SIG-M5 treated with dmso at 0.1 percent for 504 hours (cell line): ENCODE measurements around the gene DAZL.

Experiments
- DNase-seq: peaks from one replicate; lab custom pipeline; 2025; ENCODE audit not compliant: unreplicated experiment; lab: John Stamatoyannopoulos, UW

Gene DAZL

GRCh38 chr3:16546186-16547010, 58.8 kb downstream of the DAZL start:
- no peak for DNase-seq

GRCh38 chr3:16545413-16546185, 59.6 kb downstream of the DAZL start:
- DNase-seq, result no peak

DNA sequence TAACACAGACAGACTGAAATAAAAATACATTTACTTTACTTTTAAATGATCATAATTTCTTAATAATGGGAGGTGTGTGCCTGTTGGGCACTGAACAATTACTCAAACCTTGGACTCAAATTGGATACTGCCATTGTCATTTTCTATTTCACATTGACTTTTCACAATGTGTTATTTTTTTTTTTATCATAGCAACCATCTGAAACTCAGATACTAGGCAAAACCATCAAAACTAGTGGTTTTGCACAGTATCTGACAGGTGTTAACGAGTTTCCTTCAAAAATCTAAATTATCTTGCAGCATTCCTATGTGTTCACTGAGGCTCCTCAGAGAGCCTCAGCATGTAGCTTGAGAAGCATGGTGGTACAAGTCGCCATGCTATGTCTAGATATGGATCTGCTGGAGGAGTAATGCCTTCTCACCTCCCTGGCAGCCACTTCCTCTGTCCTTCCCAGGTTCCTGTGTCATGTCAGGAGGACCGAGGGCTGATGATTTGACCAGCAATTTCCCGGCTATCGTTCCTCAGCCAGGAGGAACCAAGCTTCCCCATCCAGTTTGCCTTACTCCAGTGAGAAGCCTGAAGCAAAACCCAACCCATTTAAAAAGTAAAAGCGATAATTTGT, 61.9 kb downstream of the DAZL start:
- no peak for DNase-seq

DNA sequence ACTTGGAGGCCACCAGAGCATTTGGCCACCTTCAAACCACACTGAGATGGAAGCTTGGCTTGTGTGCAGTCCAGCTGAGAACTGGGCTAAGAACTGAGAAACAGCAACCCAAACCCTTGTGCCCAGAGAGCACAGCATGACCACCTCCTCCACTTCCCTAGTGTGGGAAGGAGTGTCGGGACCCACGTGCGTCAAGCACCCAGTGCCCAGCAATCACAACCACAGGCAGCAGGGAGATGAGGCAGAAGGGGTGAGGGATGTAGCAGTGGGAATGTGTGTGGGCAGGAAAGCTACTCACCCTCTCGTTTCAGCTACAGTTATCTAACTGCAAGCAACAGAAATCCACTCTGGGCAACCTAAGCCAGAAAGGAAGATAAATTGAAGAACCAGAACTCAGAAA, 66.7 kb downstream of the DAZL start:
- no peak for DNase-seq

GRCh38 chr3:16536996-16537395, 68.2 kb downstream of the DAZL start:
- DNase-seq, result no peak
